ENCODE data around the gene ABCD4. TPM values are rescaled to one million over a fixed set of nuclear protein-coding genes. Genes with fewer than 3 reads are reported as not detected.

ABCD4 gene
- total RNA-seq, 1 experiment from 2014 or later, result 45.3 TPM

- Histone ChIP-seq H3K27ac (ENCODE audit: low read depth, low read length) (no peak overlapping the region), H3K4me1 (ENCODE audit: control insufficient read depth in 1 of 2, insufficient read depth in 2 of 2, low read length in 2 of 2) (no peaks in the 10 kb centered on the region), H3K9me3 (ENCODE audit: control insufficient read depth in 1 of 2, insufficient read depth in 1 of 2, low read depth in 1 of 2, low read length in 2 of 2) (no peaks in the 10 kb centered on the region), H3K9ac (ENCODE audit: low read length) (no peak overlapping the region), H3K4me3 (replicated peaks in 1 of 2; ENCODE audit: low read depth in 1 of 2, low read length in 2 of 2) (no peak overlapping the region), H3K36me3 (ENCODE audit: control insufficient read depth in 1 of 2, insufficient read depth in 2 of 2, low read length in 2 of 2) (no peaks in the 10 kb centered on the region), H3K79me2 (ENCODE audit: insufficient read depth, low read length) (no peaks in the 10 kb centered on the region), H3K9me2 (ENCODE audit: insufficient read depth) (no peaks in the 10 kb centered on the region), H3K4me2 (ENCODE audit: low read length) (no peak overlapping the region), H4K20me1 (ENCODE audit: insufficient read depth) (no peaks in the 10 kb centered on the region), H3K27me3 (ENCODE audit: insufficient read depth, low read length) (no peaks in the 10 kb centered on the region), H2AFZ (ENCODE audit: low read depth, low read length, poor library complexity, severe bottlenecking) (no peak overlapping the region)
- intact Hi-C loops (cut with micrococcal nuclease), result no loop called here
- no peak for ATAC-seq
- no TSS peak for BruUV-seq (replicated peaks)
- RAD21 ChIA-PET (ENCODE audit: low non-redundant PET in 1 of 2, low total read pairs in 2 of 2, uncharacterized antibody in 2 of 2, unreplicated experiment in 2 of 2), result no interaction called here
- TF ChIP-seq MAX (IDR thresholded peaks at IDR 0.05) (no peak), JUND (IDR thresholded peaks at IDR 0.05) (no peak), YY1 (IDR thresholded peaks at IDR 0.05; ENCODE audit: extremely low read depth, insufficient replicate concordance, low read depth, low read length) (no peak), ZFX (IDR thresholded peaks at IDR 0.05) (no peak), EZH2 (IDR thresholded peaks at IDR 0.05) (no peak), SRF (IDR thresholded peaks at IDR 0.05; ENCODE audit: low read depth) (no peak), RAD21 (IDR thresholded peaks at IDR 0.05; ENCODE audit: low read depth) (no peak), TCF7L2 (IDR thresholded peaks at IDR 0.05; ENCODE audit: borderline replicate concordance, extremely low read depth, insufficient read depth, insufficient read length) (no peak), EZH2phosphoT487 (IDR thresholded peaks at IDR 0.05; ENCODE audit: borderline replicate concordance) (no peak), ZNF274 (IDR thresholded peaks at IDR 0.05; ENCODE audit: low read depth, low read length) (no peak), CBX3 (IDR thresholded peaks at IDR 0.05; ENCODE audit: low read depth) (no peak)
- POLR2A ChIA-PET, result no interaction called here
- CTCF ChIA-PET, result no interaction called here
- no peak for DNase-seq (ENCODE audit: low read depth, low spot score)
Measured at GRCh38 chr14:74348735-74349463, 46.2 kb upstream of the ABCD4 start.

- POLR2A ChIA-PET, result no interaction called here
- BruUV-seq (replicated peaks), result no TSS peak
- intact Hi-C loops (cut with micrococcal nuclease), result no loop called here
- H3K4me2 ChIP-seq (ENCODE audit: low read length), result no peak within 1 kb of the TSS
- no peaks in the 10 kb centered on the region for H3K9me3 ChIP-seq (ENCODE audit: control insufficient read depth in 1 of 2, insufficient read depth in 1 of 2, low read depth in 1 of 2, low read length in 2 of 2)
- H4K20me1 ChIP-seq (ENCODE audit: insufficient read depth), result no peaks in the 10 kb centered on the region
- no peaks in the 10 kb centered on the region for H3K27me3 ChIP-seq (ENCODE audit: insufficient read depth, low read length)
- no peaks in the 10 kb centered on the region for H3K9me2 ChIP-seq (ENCODE audit: insufficient read depth)
- no peaks in the 10 kb centered on the region for H3K36me3 ChIP-seq (ENCODE audit: control insufficient read depth in 1 of 2, insufficient read depth in 2 of 2, low read length in 2 of 2)
- no peak for ATAC-seq
- no peak within 1 kb of the TSS for H2AFZ ChIP-seq (ENCODE audit: low read depth, low read length, poor library complexity, severe bottlenecking)
- no peak for DNase-seq (ENCODE audit: low read depth, low spot score)
- CTCF ChIA-PET, result no interaction called here
- H3K79me2 ChIP-seq (ENCODE audit: insufficient read depth, low read length), result no peaks in the 10 kb centered on the region
- RAD21 ChIA-PET (ENCODE audit: low non-redundant PET in 1 of 2, low total read pairs in 2 of 2, uncharacterized antibody in 2 of 2, unreplicated experiment in 2 of 2), result no interaction called here
- no peak within 1 kb of the TSS for H3K9ac ChIP-seq (ENCODE audit: low read length)
- H3K4me1 ChIP-seq (ENCODE audit: control insufficient read depth in 1 of 2, insufficient read depth in 2 of 2, low read length in 2 of 2), result no peaks in the 10 kb centered on the region
- no peak within 1 kb of the TSS for H3K27ac ChIP-seq (ENCODE audit: low read depth, low read length)
- H3K4me3 ChIP-seq (replicated peaks in 1 of 2; ENCODE audit: low read depth in 1 of 2, low read length in 2 of 2), result no peak within 1 kb of the TSS
- TF ChIP-seq YY1 (IDR thresholded peaks at IDR 0.05; ENCODE audit: extremely low read depth, insufficient replicate concordance, low read depth, low read length) (no peak), CBX3 (IDR thresholded peaks at IDR 0.05; ENCODE audit: low read depth) (no peak), JUND (IDR thresholded peaks at IDR 0.05) (no peak), REST (IDR thresholded peaks at IDR 0.05; ENCODE audit: low read depth) (no peak), TCF7L2 (IDR thresholded peaks at IDR 0.05; ENCODE audit: borderline replicate concordance, extremely low read depth, insufficient read depth, insufficient read length) (no peak), EGR1 (IDR thresholded peaks at IDR 0.05; ENCODE audit: low read depth) (no peak), ZBTB33 (IDR thresholded peaks at IDR 0.05; ENCODE audit: extremely low read depth, insufficient replicate concordance, low read length) (no peak), EZH2phosphoT487 (IDR thresholded peaks at IDR 0.05; ENCODE audit: borderline replicate concordance) (no peak)
Measured at GRCh38 chr14:74348241-74348734, 45.6 kb upstream of the ABCD4 start, which contains the start of gene VRTN. Gene VRTN, plus strand, starts transcription at chr14:74348471. Its CDS starts 8,313 bp downstream, at chr14:74356784.
